Ammon's horn (tissue), 1 donor: ENCODE measurements around the gene ABHD12.
A peak's percentile ranks its signal among the peaks of the same experiment; 100 is the strongest.
"Not testable (repeated sequence)": the region's sequence is repeated elsewhere in the genome, so short reads cannot be mapped to it uniquely, and the experiment has no call there.

Experiments used
- DNase-seq: peaks from one replicate; pipeline ENCODE4 v3.0.0-alpha.2; 2016; ENCODE audit warnings: low spot score

Gene ABHD12

GRCh38 chr20:25390538-25391528 is at the start of gene ABHD12:
Gene ABHD12, minus strand, starts transcription at chr20:25390835. Its CDS starts 132 bp downstream, at chr20:25390703.
- DNase-seq: peak; percentile 97

GRCh38 chr20:25439328-25439727 is 48.7 kb upstream of the ABHD12 start:
- no peak for DNase-seq

DNA sequence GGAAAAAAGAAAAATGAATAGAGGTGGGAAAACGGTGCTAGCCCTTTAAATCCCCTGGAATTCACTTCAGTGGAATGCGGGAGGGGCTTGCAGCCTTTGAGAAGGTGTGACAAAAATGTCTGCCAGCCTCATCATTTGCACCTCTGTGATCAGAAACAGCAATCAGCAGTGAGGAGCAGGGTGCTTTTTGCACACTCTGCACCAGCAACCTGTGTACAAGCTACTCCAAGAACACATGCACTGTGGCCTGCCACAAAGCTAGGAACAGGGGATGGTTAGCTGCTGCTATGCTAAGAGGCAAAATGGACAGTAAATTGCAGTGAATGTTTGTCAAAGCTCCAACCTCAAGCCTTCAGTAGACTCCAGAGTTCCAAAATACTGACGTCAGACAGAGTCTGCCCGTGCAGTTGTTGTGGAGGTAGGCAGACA is 46.5 kb upstream of the ABHD12 start:
- no peak for DNase-seq

DNA sequence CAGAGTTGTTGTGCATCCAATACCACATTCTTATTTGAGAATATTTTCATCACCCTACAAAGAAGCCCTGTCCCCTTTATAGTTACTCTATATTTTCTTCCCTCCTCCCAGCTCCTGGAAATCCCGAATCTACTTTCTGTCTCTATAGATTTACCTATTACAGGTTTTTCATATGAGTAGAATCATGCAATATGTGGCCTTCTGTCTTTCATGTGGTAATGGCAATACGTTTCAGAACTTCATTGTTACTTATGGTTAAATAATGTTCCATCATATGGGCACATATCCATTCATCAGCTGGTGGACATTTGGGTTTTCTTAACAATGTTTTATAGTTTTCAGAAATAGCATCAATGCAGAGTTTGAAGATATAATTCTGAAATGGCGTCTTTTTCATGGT is 33.9 kb upstream of the ABHD12 start:
- no peak for DNase-seq

DNA sequence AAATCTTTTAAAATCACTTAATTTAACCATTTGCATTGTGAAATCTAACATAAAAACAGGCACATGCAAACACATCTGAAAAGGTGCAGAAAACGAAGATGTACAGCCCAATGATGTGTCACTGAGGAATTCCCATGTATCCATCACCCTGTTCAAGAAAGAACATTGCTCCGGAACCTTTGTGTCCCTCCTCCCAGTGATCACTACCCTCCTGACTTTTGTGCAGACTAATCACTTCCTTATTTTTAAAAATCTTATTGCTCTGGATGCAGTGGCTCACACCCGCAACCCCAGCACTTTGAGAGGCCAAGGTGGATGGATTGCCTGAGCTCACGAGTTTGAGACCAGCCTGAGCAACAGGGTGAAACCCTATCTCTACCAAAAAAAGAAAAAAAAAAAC is 31.4 kb upstream of the ABHD12 start:
- no peak for DNase-seq

GRCh38 chr20:25421102-25421501 is 30.5 kb upstream of the ABHD12 start:
- DNase-seq: no peak

DNA sequence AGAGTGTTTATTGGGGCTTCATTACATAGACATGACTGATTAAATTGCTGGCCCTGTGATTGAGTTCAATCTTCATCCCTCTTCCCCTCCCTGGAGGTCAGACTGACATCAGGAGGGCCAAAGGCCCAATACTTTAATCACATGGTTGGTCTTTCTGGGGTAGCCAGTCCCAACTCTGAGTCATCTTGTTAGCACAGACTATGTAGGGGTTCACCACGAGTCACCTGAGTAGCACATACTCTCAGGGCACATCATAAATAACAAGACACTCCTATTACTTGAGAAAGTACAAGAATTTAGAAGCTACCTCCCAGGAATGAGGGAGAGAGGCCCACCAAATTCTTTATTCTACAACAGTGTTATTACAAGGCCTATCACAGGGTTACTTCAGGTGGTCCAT is 28.1 kb upstream of the ABHD12 start:
- no peak for DNase-seq

DNA sequence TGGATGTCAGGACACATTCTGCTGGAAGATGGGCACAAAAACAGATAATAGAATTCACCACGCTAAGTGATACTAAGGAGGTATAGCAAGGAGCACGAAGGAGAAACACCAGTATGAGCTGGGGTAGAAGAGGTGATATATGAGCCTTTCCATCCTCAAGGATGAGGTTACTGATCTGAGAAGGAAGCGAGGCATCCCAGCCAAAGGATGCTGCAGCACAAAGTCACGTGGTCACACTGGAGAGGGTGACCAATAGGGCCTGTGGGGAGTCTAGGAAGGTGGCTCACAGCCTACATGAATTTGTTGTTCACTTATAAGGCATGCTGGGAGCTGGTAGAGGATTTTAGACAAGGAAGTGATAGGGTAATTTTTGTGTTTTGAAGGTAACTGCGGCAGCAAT is 18.3 kb upstream of the ABHD12 start:
- no peak for DNase-seq

DNA sequence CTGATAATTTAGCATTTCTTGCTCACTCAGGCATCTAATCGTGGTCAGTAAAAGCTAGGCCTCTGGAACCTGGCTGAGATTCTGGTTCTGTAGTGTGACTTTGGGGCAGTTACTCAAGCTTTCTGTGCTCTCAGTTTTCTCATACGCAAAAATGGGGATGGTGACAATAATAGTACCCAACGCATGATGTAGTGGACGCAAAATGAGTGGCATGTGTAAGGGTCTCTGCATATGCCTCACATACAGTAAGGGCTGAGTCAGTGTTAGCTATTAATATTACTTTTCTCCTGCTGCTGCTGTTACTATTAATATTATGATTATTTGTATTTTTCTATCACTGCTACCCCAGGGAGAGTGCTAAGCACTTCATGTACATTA is 17.5 kb upstream of the ABHD12 start:
- no peak for DNase-seq

GRCh38 chr20:25407311-25408169 is 16.9 kb upstream of the ABHD12 start, which contains the start of gene GINS1:
Gene GINS1, plus strand, starts transcription at chr20:25407673. Its CDS starts 148 bp downstream, at chr20:25407821.
- peak; percentile 79 for DNase-seq

- no peak for DNase-seq
Observed at GRCh38 chr20:25402583-25402982, 11.9 kb upstream of the ABHD12 start.

DNA sequence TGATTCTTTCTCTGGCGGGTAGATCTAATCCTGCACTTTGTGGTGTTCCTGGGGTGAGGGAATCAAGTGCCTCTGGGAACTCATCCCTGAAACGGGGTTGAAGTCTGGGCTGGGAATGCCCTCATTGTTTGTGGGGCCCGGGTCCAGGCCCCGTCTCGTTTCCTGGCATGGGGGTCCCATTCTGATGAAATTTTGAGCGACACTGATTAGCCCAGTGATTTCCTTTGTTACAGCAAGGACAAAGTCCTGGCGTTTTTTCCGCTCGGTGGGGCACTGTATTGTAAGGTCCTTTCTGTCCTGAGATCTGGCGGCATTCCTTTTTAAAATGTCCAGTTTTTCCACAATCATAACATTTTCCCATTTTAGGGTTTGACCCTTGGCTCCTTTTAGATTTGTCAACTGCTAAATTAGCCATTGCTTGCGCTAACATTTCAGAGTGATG is 9.7 kb upstream of the ABHD12 start:
- DNase-seq: not testable (repeated sequence)

DNA sequence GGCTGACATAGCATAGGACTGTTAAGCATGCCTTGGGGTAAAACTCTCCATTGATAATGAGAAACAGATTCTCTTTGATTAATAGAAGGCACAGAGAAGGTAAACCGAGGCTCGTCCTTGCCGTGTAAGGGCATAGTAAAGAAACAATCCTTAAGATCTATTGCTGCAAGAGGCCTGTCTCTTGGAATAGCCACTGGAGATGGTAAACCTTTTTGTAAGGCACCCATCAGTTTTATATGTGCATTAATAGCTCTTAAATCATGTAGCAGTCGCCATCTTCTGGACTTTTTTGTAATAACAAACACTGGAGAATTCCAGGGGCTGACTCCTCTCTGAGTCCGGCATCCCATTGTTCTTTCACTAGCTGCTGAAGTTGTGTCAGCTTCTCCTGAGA is 8.4 kb upstream of the ABHD12 start:
- peak; percentile 83 for DNase-seq

- no peak for DNase-seq
Observed at GRCh38 chr20:25398376-25399036, 7.9 kb upstream of the ABHD12 start.

DNA sequence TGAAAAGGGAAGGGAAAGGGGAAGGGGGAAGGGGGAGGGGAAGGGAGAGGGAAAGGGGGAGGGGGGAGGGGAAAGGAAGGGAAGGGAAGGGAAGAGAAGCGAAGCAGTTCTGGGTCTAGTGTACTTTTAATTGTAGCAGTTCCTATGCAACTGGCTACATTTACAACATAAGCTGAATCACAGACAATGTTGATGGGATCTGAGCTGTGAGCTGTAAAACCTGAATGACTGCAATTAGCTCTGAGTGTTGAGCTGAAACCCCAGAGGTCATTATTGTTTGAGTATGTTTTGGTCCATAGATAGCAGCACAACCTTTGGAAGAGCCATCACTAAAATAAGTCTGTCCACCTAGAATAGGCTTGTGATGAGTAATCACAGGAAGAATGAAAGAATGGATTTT is 7.2 kb upstream of the ABHD12 start:
- no peak for DNase-seq

DNA sequence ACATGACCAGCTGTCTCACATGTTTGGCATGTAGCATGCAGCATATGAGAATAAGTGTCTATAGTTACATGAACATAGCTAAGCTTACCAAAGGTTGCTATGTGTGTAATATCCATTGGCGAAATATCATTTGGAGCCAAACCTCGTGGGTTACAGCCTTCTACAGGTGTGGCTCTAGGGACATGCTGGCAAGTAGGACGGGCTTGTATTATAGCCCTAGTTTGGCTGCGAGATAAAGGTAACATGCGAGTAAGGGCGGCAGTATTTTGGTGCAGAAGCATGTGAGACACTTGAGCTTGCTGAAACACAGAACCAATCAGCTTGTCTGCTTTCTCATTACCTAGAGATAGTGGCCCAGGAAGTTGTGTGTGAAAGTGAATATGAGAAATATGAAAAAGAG is 6.5 kb upstream of the ABHD12 start:
- DNase-seq: no peak

DNA sequence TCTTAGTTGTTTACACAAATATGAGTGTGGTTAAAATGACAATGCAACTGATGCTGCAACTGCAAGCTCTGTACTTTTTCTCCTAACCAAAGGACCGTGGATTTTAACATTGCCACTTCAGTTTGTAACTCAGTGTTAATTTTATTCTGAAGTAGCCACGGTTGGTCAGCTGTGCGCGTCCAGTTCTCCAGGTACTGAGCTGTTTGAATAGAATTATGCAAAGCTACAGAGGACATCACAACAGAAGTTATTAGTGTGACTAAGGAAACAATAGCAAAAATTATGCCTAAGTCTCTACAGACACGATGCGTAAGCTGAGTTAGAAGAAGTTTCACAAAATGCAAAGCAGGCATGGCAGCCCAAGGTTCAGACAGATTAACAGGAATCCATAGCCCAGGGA is 4.4 kb upstream of the ABHD12 start:
- no peak for DNase-seq

DNA sequence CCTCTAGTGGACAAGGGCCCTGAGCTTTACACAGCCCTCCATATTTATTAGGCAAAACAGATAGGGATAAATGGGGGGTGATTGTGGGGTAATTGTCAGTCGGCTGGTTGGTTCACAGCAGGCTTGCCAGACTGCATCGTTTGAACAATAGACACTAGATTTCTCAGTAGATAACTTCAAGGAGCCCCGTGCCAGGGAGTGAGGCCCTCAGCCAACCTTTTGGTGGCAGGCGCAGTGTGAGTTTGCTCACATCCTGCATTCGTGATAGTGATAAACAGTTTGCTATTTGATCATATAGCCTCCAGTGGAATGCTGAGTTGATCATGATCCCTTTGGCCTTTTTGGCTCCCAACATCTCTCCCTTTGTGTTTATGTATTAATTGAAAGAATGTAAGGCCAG is 3.6 kb upstream of the ABHD12 start:
- DNase-seq: no peak

- peak; percentile 17 for DNase-seq
Observed at GRCh38 chr20:25389858-25390537, 637 bp downstream of the ABHD12 start.

DNA sequence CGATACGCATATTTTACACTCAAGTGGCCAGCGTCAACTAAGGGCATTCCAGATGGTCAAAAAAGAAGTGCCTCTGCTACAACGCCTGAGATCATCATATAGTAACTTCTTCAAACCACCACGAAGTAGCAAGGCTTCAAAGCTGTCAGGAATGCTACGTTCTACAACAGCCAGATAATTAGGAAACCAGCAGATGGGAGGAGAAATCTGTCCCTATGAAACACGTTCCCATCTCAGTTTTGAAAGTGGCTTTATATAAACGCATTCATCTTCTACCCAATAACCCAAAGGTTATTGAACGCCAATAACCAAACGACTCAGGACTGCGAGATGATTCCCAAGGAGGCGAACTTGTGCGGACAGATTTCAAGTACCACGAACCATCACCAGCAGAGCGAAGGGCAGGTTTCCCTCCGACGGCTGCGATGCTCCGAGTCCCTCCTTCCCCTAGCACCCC is 1.2 kb downstream of the ABHD12 start:
- peak; percentile 50 for DNase-seq

DNA sequence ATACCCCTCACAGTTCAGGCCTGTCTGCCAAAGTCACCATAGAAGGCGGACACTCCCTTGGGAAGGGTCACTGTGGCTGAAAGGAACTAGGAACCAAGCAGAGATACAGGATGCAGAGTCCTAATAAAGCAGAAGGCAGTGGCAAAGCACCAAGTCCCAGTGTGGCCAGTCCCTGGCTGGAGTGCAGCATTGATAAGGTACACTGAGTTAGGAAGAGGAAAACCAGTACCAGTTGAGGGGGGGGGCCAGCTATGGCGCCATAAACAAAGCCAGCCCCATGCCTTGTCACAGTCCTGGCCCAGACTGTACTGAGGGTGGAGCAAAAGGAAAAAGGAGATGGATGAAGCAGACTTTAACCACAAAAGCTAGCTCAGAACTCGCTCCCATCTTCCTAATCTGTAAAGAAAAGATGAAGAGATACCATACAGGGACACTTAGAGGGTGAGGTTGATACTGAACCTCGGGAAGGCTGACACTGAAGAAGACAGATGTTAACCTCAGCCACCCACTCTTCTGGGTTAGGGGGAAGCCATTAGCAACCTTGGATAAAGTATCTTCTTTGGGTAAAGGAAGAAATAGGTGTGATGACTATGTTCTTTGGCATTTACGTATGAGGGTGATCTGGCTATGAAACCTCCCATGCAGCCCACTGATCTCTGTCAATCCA is 7.8 kb downstream of the ABHD12 start:
- DNase-seq: no peak
